HepG2 (cell line): Measurements from ENCODE around the gene BPGM. TPM values are rescaled to one million over a fixed set of nuclear protein-coding genes. Genes with fewer than 3 reads are reported as not detected.

ENCODE experiments used
- ARID4A ChIP-seq: sonication (generic); formaldehyde crosslinking; IDR thresholded peaks from 2 replicates; pipeline ENCODE4 v1.5.0; 2020; ENCODE audit warnings: mild to moderate bottlenecking, missing genetic modification reagents, borderline replicate concordance
- ARID5B ChIP-seq: IDR thresholded peaks from 2 replicates; pipeline ENCODE4 v1.4.0; 2020; ENCODE audit warnings: mild to moderate bottlenecking, missing genetic modification reagents
- ARNT2 ChIP-seq: sonication (generic); formaldehyde crosslinking; IDR thresholded peaks from 2 replicates; pipeline ENCODE4 v1.8.0; 2022; ENCODE audit warnings: mild to moderate bottlenecking, low read depth, missing genetic modification reagents, moderate library complexity
- CEBPB ChIP-seq: IDR thresholded peaks from 2 replicates; pipeline ENCODE4 v1.6.1; 2011; ENCODE audit warnings: low read depth, low read length, improper control_type of control experiment, borderline replicate concordance
- CREM ChIP-seq, 2 experiments: sonication (generic) in 1 of 2; formaldehyde crosslinking in 1 of 2; IDR thresholded peaks; 2 replicates each; pipeline versions ENCODE4 v1.4.0 to v1.6.1; 2016 to 2020; ENCODE audit warnings: antibody characterized with exemption in 1 of 2, mild to moderate bottlenecking in 1 of 2, missing genetic modification reagents in 1 of 2
- ELF1 ChIP-seq: sonication (generic); formaldehyde crosslinking; IDR thresholded peaks from 2 replicates; pipeline ENCODE4 v1.4.0; 2020; ENCODE audit warnings: missing genetic modification reagents
- GABPA ChIP-seq, 2 experiments: IDR thresholded peaks; 2 replicates each; pipeline ENCODE4 v1.6.1; 2011 to 2016; ENCODE audit warnings: low read depth in 2 of 2, low read length in 1 of 2, missing biosample characterization in 1 of 2, missing genetic modification characterization in 1 of 2
- HDAC2 ChIP-seq: sonication (generic); formaldehyde crosslinking; IDR thresholded peaks from 2 replicates; pipeline ENCODE4 v1.4.0; 2020; ENCODE audit warnings: missing genetic modification reagents
- ZBTB14 ChIP-seq: sonication (generic); formaldehyde crosslinking; IDR thresholded peaks from 2 replicates; pipeline ENCODE4 v1.4.0; 2020; ENCODE audit warnings: missing genetic modification reagents
- ZHX2 ChIP-seq, 2 experiments: sonication (generic) in 1 of 2; formaldehyde crosslinking in 1 of 2; IDR thresholded peaks; 2 replicates each; pipeline versions ENCODE4 v1.6.1 to v1.9.0; 2014 to 2022; ENCODE audit warnings: antibody characterized with exemption in 1 of 2, borderline replicate concordance in 1 of 2, inconsistent platforms in 1 of 2, low read depth in 1 of 2, missing genetic modification reagents in 1 of 2
- polyA plus RNA-seq, 8 experiments: library from polyadenylated mRNA; depleted of rRNA in 3 of 8; stranded (reverse) in 7 of 8; unstranded in 1 of 8; fragments of >200 nt; fragmentation: Illumina TruSeq in 4 of 8; extraction: Trizol in 4 of 8; gene quantifications; 2 replicates each; pipeline versions ENCODE4 v1.2.1 to v1.2.3, GENCODE V29; 2011 to 2016; ENCODE audit warnings: low read depth in 4 of 8, missing spikeins in 1 of 8, mixed read lengths in 1 of 8; ENCODE audit not compliant: insufficient read depth in 1 of 8
- total RNA-seq, 5 experiments: library from RNA; depleted of rRNA; stranded (reverse); fragments of >200 nt; fragmentation: Illumina TruSeq; extraction: Trizol; gene quantifications; 2 replicates each; pipeline ENCODE4 v1.2.3, GENCODE V29; 2016; ENCODE audit warnings: low read depth in 1 of 5

Gene BPGM
- total and polyA plus RNA-seq, 2 of the 13 experiments (the other 11 are each of a cell fraction or from before 2014, with no cell fraction given) = 4.0 to 7.5 TPM

- TF ChIP-seq ZHX2 (IDR thresholded peaks at IDR 0.05; ENCODE audit: low read depth) = no peak
- no peak for TF ChIP-seq ZHX2 (CRISPR knock-in tag; IDR thresholded peaks at IDR 0.05; ENCODE audit: borderline replicate concordance)
- peak; percentile 79; the same call in 1 of the 2 replicates for TF ChIP-seq CEBPB
- peak; percentile 50; the same call in 1 of the 2 replicates for TF ChIP-seq CREM (IDR thresholded peaks at IDR 0.05)
- no peak for TF ChIP-seq CREM (CRISPR knock-in tag; IDR thresholded peaks at IDR 0.05)
- 0 out of 2 replicates have a peak, but pooled peaks have one; percentile 14 for TF ChIP-seq ELF1 (CRISPR knock-in tag)
- TF ChIP-seq ARID5B = peak; percentile 64
- no peak for TF ChIP-seq GABPA (IDR thresholded peaks at IDR 0.05; ENCODE audit: low read depth, low read length)
- 0 out of 2 replicates have a peak, but pooled peaks have one; percentile 8 for TF ChIP-seq GABPA (CRISPR knock-in tag; IDR thresholded peaks at IDR 0.05; ENCODE audit: low read depth)
- no peak for TF ChIP-seq ARNT2 (CRISPR knock-in tag)
- 0 out of 2 replicates have a peak, but pooled peaks have one; percentile 20 for TF ChIP-seq ARID4A (CRISPR knock-in tag)
- TF ChIP-seq ZBTB14 = no peak
- TF ChIP-seq HDAC2 (CRISPR knock-in tag) = peak; percentile 26; the same call in 1 of the 2 replicates
These were observed 43.7 kb upstream of the BPGM start (continued) for GRCh38 chr7:134602881-134603451.
